ENCODE measurements around the gene ANKRD44.

The ANKRD44 gene

DNA sequence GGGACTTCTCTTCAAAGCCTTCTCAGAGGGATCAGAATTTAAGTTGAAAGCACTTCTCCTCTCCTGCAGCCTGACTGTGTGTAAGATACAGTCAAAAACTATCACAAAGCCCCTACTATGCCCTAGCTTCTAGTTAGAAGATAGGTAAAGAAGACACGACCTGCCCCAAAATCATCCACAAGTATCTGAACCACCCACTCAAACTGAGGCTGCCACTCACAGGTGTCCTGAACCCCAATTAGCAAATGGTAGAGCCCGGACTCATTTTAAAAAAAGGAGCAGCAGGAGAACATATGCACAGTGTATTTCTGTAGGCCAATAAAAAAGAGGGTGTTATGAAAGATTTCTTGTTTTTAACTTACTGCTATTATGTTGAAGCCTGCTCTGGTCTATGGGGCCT, 74.4 kb downstream of the ANKRD44 start:
- no peak for DNase-seq

DNA sequence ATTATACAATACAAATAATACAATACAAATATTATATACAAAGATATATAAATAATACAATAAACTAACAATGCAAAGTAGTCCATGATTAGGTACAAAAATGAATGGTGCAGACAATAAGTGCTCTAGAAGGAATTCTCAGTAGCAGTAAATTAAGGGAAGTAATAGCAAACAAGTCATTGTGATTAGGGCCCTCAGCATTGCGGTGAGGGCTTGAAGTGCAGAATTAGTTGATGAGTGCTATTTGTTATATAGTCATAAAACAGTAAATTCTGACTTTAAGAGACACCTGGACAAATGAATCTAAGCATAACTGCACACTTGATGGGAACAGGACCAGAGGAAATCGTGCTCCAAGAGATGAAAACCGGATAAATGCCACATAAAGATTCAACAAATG, 74.9 kb downstream of the ANKRD44 start:
- no peak for DNase-seq

DNA sequence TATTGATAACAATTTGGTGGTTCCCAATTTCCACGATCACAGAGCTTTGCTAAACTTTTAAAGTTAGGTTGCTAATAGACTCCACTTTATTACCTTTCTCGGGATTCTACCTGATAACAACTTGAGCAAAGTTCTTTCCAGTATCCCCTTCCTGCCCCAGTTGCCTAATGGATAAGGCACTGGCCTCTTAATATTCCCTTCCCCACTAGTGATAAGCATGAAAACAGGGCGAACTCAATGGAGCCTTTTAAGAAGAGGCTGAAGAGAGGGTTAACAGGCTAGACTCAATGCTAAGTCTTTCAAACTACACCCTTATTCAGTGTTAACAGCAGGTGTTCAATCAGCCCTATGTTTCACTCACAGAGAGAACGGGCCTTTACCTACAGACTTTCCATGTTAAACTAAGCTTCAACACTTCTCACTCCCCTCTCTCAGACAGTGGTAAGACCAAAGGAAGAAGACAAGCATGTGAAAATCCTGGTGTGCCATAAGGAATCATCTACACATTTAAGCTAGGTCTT, 75.8 kb downstream of the ANKRD44 start:
- no peak for DNase-seq

DNA sequence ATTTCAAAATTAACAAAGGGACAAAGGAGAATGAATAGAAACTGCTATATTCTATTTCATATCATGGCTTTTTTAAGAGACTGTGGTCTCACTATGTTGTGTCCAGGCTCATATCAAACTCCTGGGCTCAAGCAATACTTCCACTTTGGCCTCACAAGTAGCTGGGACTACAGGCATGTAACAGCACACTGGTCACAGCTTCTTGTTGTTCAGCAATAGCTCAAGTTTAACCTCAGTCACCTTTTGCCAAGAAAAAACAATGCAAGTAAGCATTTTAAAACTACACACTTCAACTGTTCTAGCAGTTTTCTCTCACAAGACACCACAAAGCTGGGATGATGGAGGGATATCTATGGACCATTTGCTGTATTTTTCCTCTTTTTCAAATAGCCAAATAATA, 77.1 kb downstream of the ANKRD44 start:
- no peak for DNase-seq

DNA sequence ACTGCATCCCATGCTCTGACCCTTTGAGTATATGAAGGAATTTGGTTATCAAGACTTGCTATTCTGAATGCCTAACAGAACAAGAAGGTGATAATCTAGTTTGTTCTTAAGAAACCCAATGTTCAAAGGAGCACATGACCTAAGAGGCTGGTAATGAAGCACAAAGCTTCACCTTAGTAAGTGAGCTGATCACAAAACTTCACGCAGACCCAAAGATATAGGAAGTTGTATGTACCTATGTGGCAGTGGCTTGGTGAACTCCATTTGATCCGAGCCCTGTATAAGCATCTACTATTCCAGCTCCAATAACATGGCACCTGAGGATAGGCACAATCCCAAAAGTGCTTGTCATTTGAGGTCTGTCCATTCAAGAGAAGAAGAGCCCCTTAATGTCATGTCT, 78.6 kb downstream of the ANKRD44 start:
- no peak for DNase-seq

DNA sequence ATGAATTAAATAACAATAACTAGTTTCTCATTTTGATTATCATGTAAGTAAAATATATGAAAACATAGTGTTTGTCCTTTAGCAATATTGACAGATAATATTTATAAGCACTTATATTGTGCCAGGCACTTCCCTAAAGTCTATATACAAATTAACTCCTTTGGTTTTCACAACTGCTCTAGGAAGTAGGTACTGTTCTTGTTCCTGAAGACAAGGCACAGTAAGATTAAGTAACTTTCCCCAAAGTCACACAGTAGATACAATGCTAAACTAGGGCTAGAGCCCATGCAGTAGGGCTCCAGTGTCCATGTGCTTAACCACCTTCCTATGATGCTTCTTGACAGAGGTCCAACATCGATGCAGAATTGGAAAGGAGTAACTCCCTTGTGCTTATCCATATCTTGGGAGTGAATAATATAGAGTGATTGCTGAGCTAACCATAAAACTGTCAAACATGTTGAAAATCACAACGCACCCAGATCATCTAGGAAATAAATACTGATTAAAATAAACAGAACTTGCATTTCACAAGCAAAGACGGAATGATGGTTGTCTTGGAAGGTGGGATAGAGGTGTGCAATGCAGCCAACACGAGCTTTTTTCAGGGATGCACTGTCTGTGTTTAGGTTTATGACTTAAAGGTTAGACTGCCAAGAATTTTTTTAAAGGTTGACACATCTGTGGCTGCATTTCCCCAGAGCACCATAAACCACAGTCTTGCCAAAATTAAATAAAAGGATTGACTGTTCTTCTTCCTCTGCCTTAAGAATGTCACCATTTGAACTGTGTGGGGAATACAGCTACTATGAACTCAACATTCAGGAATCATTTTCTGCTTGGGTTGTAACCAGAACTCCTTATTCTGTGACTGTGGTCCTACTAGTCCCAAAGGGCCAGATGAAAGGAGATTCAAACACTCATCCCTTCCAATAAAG, 80.8 kb downstream of the ANKRD44 start:
- no peak for DNase-seq

DNA sequence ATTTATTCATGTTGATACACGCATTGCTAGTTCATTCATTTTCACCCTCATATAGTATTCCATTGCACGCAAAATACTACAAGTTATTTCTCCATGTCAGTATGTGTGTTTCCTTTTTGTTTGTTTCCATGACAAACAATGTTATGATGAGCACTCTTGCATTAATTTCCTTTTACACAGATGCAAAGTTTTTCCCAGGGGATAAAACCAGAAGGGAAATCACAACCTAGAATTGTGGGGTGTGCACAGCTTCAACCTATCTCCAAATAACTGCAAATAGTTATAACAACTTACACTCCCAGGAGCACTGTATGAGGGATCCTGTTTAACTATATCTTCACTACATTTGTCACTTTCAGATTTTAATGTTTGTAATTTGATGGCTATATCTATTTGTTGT, 87.1 kb downstream of the ANKRD44 start:
- DNase-seq: no peak

DNA sequence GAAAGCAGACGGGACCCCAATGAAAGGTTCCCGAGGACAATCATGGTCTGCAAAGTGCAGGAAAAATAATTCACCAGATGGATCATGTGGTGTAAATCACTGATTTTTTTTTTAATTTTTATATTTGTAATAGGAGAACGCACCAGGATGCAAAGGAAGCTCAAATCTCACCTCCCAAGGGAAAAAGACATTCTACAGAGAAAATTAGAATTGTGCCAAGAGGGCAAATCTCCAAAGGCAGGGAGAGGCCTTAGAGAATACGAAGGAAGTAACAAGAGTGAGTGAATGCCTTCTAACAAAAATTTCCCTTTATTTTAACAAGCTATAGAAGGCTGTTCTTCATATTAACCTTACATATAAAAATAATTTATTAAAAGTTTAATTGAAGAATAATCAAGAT, 90.9 kb downstream of the ANKRD44 start:
- no peak for DNase-seq

DNA sequence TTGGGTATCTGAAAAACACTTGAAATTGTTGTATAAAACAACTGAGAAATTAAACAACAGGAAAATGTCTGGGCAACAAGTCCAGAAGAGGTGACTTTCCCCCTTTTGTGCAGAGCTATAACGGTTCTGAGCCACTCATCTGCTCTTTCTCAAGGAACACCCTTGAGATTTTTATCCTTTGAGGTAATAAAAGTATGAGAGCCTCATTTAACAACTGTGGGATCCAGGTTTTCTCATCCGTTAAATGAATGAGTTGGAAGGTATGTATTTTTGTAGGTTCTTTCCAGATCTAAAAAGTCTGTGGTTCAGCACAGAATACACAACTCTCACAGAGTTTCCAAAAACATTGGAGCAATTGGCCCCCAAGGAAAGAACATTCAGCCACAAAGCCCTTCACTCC, 93.0 kb downstream of the ANKRD44 start:
- no peak for DNase-seq

DNA sequence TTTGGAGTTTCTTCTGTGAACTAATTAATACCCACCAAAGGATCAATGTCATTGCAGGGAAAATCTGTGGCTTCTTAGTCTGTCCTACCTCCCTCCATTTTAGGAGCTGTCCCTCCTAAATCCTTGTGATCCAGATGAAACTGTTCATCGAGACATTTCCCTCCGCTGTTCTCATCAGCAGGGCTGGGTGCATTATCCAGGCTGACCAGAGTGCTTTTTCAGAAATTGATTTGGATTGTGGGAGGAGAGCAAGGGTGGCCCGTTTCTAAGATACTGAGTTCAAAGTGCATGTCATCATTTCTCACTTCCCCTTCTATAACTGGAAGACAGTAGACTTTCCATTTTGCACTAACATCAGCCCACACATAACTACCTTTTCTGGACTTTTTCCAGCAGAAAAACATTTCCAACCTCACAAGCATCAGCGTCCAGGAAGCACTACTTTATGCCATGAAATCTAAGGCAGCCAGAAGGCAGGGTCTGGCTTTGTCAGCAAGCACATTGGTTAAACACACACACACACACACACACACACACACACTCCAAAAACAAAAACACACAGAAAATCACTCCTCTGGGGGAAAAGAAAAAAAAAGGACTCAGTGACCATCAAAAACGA, 94.1 kb downstream of the ANKRD44 start:
- no peak for DNase-seq

DNA sequence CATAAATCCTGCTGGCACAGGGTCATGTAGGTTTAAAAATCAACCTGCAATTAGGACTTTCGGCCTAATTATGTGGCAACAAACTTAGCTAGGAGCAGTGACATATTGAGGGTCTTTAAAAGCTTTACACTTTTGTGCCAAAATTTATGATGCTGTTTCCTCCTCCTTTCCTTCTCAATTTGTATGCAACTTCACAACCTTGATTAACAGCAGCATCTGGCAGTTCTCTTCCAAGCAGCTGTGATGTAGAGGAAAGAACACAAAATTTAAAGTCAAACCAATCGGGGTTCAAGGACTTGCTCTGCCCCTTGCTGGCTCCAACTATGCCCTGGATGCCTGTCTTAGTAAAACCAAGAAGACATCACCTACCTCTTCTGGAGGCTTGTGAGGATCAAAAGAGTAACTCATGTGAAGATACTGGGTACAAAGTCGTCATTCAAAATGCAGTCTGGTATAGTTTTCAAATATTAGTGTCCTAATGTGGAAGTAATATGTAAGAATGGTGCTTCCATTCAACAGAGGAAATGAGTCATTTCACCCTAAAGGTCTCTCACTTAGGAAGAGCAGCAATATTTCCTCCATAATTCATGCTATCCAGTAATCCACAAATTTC, 94.7 kb downstream of the ANKRD44 start:
- DNase-seq: no peak

DNA sequence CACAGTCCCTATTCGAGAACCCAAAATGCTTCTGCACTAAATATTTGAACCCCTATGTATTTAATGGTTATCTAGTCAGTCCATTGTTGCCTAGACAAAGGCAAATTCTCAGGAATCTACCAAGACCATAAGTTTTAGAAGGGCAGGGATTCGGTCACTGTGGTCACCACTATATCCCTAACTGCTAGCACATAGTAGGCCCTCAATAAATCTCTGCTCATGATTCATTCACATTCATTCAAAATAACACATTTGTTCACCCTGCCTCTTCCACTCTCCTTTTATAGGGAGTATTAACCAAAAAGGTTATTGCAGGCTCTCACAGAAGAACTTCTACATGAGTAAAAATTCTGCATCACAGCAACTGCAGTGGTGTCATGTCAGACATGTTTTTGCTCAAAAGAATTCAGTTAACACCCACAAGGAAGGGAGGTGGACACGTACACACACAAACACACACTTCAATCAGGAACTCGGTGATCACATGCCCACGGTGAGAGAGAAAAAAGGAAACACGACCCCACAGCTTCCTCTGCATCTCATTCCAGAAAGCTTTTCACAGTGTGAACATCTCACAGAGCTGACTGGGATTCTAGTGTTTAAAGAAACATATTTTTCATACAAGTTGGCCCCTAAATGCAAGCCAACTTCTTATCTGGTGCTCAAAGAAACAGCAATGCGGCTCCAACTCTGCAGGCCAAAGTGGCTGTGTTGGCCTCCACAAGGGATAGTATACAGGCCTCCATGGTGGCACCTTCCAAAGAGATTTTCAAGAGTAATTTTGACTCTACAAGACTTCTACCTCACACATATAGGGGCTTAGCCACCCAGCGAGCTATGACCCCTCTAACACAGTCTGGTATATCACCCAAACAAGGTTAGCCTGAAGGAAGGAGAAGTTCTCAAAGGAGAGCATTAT, 98.0 kb downstream of the ANKRD44 start:
- DNase-seq: no peak

DNA sequence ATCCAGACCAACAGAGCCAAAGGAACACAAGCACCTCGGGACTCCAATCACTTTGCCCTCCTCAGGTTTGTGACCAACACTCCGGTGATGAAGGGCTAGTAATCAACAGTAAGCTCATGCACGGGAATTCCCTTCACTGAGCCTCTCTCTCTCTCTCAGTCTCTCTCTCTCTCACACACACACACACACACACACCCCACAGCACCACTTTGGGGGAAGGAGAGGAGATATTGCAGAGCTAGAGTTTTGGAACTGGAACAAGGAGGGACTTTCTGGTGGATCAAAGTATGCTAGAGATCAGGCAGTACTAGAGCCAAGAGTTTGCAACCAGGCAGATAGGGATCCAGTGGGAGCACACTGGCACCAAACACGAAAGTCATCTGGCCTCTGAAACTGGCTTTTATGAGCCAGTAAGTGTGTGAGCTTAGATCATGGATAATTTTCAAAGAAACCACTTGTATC, 98.7 kb downstream of the ANKRD44 start:
- peak; percentile 41 to 54 for DNase-seq

DNA sequence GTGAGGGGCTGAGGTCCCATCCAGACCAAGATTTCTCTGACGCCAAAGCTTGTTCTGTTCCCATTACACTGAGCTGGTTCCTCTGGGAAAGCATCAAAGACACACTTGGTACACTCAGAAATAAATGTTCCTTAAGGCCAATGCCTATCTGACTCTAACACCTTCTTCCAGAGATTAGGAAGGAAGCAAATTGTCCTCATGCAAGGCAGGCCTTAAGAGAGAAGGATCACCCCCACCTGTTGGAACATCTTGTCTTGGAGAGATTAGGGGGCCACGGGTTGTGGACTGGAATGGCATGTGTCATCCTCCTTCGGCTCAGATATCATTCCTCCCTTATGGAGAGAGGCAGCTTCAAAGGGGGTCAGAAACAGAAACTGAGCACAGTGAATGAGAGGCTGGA, 100.2 kb downstream of the ANKRD44 start:
- DNase-seq: no peak

DNA sequence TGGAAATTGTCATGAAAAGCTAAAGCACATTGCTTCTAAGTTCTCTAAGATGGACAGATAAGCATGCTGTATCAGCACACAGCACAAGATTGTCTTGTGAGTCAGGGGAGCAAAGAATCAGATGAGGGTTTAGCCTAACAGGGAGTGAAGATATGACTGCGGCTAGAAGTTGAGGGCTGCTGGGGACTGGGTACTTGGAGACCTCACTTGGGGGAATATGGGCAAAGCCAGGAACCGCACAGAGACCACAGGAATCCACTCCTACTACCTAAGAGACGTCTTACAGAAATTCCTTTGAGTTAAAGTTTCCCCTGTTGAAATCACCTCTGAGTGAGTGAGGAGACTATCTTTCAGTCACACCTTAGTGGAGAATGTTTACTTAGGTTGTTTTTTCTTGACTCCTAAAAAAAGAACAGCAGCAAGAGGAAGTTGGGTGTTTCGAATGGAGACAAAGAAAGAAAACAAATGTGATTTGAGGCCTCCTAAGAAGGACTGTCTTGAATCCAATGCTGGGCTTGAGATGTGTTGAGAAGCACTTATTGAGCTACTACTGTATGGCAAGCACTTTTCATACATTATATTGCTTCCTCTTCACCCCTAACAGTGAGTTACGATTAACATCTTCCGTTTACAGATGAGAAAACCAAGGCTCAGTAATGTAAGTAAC, 100.7 kb downstream of the ANKRD44 start:
- peak; percentile 72 to 81 for DNase-seq

DNA sequence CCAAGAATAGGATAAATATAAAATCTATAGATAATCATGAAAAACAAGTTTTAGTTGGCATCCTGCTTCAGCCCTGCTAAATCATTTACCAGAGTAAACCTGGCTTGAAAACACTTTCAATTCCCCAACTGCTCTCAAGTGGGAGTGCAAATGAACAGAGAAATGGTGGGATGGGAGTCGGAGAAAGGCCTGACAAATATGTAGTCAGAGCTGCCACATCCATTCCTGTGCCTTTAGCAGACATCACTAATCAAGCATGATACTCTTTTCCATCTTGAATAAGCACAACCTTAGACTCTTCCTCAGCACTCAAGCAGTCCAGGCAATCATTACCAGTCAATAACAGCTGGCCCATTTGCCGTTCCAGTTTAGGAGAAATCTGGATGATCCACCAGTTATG, 101.3 kb downstream of the ANKRD44 start:
- no peak for DNase-seq

DNA sequence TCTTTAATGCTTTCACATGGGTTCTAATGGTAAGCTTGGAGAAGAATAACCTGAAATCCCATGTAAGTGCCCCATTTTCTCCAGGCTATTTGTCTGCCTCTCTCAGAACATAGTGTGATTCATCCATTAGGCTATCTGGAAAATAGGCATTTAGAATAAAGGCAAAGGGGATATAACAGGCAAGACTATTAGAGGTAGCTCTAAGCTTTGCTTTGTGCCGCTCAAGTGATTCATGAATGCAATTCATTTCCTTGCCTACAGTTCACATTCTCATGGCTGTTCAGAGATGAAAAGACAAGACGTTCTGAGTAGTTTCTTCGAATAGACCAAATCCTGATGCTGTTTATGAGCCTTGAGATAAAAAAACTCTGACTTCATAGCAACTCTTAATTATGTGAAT, 101.7 kb downstream of the ANKRD44 start:
- no peak for DNase-seq

DNA sequence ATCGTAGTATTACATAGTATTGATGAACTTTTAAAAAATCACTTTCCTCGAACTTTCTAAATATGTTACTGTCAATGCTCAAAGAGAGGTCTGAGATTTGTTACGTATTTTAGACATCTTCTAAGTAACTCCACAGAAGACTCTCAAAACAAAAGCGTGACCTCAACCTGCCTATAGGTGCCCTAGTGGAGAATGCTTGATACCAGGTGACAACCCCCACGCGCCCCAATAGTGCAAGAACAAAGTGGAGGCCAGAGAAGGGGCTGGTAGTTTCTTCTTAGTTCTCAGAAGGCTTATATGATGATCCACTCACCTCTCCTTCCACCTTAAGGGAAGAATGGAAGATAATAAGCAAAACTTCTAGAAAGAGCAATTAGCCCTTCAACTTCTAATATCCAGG, 102.6 kb downstream of the ANKRD44 start:
- DNase-seq: no peak

DNA sequence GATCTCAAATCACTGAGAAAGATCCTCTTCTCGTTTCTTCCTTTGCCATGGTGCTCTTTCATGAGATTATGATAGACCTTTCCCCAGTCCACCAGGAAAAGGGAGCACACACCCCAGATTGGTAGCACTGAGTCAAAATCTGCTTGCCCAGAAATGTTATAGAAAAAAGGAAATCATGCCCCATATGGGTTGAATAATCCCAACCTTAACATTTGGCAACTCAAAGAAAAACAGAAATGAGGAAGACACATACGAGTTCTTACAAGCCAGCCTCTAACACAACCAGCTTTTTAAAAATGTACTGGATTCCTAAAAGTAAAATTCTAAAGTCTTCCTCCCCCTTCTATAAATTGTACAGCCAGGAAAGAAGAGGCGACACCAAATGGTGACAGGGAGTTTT, 103.0 kb downstream of the ANKRD44 start:
- no peak for DNase-seq

DNA sequence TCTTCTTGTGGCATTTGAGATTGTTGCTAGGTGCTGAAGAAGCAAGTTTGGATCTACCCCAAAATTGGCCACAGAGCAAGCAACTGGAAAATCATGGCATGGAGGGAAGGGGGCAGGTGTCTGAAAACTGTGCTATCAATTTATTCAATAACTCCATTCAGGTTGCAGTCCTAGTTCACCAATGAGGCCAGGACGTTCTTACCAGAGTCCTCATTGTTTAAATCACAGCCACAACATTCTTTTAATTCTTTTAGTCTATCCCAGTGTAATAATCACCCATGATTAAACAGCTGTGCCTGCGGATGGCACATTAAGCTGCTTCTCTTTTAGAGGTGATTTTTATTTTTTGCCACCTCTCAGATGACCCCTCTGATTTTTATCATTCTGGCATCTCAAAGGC, 103.5 kb downstream of the ANKRD44 start:
- DNase-seq: no peak

DNA sequence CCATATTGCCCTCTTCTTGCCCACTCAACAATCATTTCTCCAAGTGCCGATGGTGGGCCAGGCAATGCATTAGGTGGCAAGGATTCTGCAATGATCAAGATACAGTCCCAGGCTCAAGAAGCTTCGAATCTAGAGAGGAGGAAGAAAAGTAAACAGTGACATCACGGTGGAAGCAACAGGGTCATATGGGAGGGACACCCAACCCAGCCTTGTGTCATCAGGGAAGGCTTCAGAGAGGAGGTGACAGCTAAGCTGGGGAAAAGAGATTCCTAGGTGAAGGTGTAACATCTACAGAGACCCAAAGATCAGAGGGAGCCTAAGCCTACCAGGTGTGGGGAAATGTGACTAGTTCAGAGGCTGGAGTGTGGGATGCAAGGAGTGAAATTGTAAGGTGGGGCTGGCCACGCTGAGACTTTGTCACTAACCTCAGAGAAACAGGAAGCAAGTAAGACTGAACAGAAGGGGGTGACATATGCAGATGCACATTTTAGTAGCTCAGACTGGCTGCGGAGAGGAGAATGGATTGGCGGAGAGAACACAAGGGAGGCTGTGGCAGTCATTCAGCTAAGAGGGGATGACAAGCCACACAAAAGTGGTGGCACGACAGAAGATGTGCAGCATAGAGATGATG, 104.9 kb downstream of the ANKRD44 start:
- peak; percentile 56 to 71 for DNase-seq
